SH-SY5Y (cell line): ENCODE measurements around the gene LRIG2.

Experiments
- GATA2 ChIP-seq: IDR thresholded peaks from 2 replicates; pipeline ENCODE4 v1.6.1; 2011; ENCODE audit warnings: mild to moderate bottlenecking, low read depth, low read length
- GATA3 ChIP-seq: IDR thresholded peaks from 2 replicates; pipeline ENCODE4 v1.6.1; 2011; ENCODE audit warnings: low read depth, mild to moderate bottlenecking, low read length, moderate library complexity

GRCh38 chr1:113153116-113153803 lies 80.3 kb downstream of the LRIG2 start:
- TF ChIP-seq GATA3 (no peak), GATA2 (no peak)
